Mesothelial cell of epicardium (in vitro differentiated cells): ENCODE data around the gene SYT14. TPM values are rescaled to one million over a fixed set of nuclear protein-coding genes. Genes with fewer than 3 reads are reported as not detected.
"Not testable (repeated sequence)": the region's sequence is repeated elsewhere in the genome, so short reads cannot be mapped to it uniquely, and the experiment has no call there.

ENCODE experiments used
- DNase-seq, 2 experiments: peaks; one replicate each; pipeline ENCODE4 v3.0.0; 2021; ENCODE audit warnings: low spot score in 2 of 2; ENCODE audit not compliant: unreplicated experiment in 2 of 2
- H3K27ac Mint-ChIP-seq: 2 replicates; pipeline ENCODE4 v1.8.0; 2021; ENCODE audit warnings: mixed read lengths
- H3K27me3 Mint-ChIP-seq: 2 replicates; pipeline ENCODE4 v1.8.0; 2021; ENCODE audit warnings: low read depth, mixed read lengths
- H3K36me3 Mint-ChIP-seq: 2 replicates; pipeline ENCODE4 v1.8.0; 2021; ENCODE audit warnings: mixed read lengths
- H3K4me1 Mint-ChIP-seq: 2 replicates; pipeline ENCODE4 v1.8.0; 2021; ENCODE audit warnings: mixed read lengths
- H3K4me3 Mint-ChIP-seq: 2 replicates; pipeline ENCODE4 v1.8.0; 2021; ENCODE audit warnings: mild to moderate bottlenecking, moderate library complexity, mixed read lengths
- H3K9me3 Mint-ChIP-seq: 2 replicates; pipeline ENCODE4 v1.8.0; 2021; ENCODE audit warnings: mixed read lengths
- total RNA-seq: library from RNA; stranded (reverse); gene quantifications from 3 replicates; pipeline ENCODE4 v1.2.1, GENCODE V29; 2021
- TF ChIP-seq, protein P1 (sequence below): fragments of 200-600 bp; sonication (generic); IDR thresholded peaks from one replicate; pipeline ENCODE4 v1.5.0; 2021; ENCODE audit warnings: antibody characterized with exemption; ENCODE audit not compliant: unreplicated experiment

SYT14 gene
- total RNA-seq, 1 donor from 2014 or later: 1.1 TPM

DNA sequence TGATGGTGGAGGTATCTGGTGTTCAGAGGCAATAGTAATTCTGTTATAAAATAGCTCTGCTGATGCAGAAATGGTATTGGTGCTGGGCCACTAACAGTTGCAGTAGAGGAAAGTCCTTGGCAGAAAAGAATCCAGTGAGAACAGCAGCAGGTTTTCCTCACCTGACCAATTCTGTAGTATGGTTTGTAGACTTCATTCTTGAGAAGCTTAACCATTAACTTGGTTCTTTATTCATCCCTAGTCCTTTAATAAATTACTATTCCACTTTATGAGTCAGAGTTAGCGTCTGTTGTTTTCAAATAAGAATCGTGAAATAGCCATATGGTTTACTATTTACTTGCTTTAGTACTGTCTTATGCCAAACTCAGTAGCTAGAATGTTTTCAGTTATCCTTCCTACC lies 166.1 kb downstream of the SYT14 start:
- Mint-ChIP-seq H3K27me3 (no peaks in the 10 kb centered on the region), H3K9me3 (peaks cover 6% of the 10 kb centered on the region), H3K4me1 (no peaks in the 10 kb centered on the region), H3K36me3 (no peaks in the 10 kb centered on the region), H3K27ac (no peak overlapping the region), H3K4me3 (no peak overlapping the region)
- no peak for DNase-seq
- TF ChIP-seq, protein P1, sequence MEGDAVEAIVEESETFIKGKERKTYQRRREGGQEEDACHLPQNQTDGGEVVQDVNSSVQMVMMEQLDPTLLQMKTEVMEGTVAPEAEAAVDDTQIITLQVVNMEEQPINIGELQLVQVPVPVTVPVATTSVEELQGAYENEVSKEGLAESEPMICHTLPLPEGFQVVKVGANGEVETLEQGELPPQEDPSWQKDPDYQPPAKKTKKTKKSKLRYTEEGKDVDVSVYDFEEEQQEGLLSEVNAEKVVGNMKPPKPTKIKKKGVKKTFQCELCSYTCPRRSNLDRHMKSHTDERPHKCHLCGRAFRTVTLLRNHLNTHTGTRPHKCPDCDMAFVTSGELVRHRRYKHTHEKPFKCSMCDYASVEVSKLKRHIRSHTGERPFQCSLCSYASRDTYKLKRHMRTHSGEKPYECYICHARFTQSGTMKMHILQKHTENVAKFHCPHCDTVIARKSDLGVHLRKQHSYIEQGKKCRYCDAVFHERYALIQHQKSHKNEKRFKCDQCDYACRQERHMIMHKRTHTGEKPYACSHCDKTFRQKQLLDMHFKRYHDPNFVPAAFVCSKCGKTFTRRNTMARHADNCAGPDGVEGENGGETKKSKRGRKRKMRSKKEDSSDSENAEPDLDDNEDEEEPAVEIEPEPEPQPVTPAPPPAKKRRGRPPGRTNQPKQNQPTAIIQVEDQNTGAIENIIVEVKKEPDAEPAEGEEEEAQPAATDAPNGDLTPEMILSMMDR: no peak

DNA sequence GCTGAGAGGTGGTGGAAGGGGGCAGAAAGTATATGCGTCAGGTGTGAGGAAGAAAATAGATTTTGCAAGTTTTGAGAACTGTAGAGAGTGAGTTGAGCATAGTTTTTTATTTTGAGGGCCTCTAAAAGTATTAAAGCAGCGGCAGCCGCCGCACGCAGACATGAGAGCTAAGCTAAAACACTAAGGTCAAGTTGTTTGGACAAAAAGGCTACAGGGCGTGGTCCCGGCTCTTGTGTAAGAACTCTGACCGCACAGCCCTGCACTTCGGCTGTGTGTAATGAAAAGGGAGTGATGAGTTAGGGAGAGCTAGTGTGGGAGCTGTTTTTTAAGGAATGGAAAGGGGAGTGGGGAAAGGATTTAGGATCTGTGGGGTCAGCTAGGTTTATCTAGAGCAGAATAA lies 174.9 kb downstream of the SYT14 start:
- not testable (repeated sequence) for H3K4me1 Mint-ChIP-seq, DNase-seq, H3K27ac Mint-ChIP-seq, H3K36me3 Mint-ChIP-seq, H3K27me3 Mint-ChIP-seq, H3K4me3 Mint-ChIP-seq, H3K9me3 Mint-ChIP-seq

DNA sequence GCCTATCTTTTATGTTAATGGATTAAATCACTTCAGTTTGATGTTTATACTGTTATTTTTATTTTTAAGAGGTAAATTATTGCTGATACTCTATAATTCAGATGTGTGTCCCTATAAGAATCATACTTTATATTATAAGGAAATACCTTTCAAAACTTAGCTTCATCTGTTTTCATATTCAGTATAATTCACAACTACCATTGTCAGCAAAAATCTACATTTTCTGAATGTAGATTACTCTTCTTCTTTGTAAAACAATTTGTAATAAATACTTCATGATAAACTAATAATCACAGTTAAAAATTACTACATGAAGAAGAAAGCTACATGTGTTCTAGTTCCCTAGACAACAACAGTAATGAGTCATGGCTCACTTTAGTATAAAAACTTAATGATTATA lies 179.2 kb downstream of the SYT14 start:
- Mint-ChIP-seq H3K27ac (no peak overlapping the region), H3K36me3 (no peaks in the 10 kb centered on the region), H3K27me3 (no peaks in the 10 kb centered on the region), H3K4me3 (no peak overlapping the region), H3K4me1 (no peaks in the 10 kb centered on the region), H3K9me3 (no peaks in the 10 kb centered on the region)
- TF ChIP-seq, protein P1: no peak
- no peak for DNase-seq

DNA sequence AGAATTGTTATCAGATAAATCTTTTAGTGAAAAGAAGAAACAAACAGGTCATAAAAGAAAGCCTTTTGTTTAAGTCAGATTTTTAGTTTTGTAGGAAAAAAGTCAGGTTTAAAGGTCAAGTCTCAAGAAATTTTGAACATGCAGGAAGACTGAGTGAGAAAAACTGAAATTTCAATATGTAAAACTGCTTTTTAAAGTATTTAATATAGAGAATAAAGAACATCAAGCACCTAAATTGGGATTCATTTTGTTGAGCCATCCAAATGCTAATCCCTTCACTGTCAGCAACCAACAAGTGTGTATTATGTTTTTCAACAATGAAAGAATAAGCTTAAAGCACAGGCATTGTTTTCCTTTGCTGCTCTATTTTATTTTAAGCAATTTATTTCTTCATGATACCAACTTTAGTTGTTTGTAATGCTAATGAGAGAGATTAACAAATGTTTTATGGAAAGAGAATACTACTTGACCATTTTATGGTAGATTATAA lies 179.7 kb downstream of the SYT14 start:
- Mint-ChIP-seq H3K9me3 (no peaks in the 10 kb centered on the region), H3K36me3 (no peaks in the 10 kb centered on the region), H3K4me3 (no peak overlapping the region), H3K27me3 (no peaks in the 10 kb centered on the region), H3K27ac (no peak overlapping the region), H3K4me1 (no peaks in the 10 kb centered on the region)
- no peak for DNase-seq
- TF ChIP-seq, protein P1: no peak

DNA sequence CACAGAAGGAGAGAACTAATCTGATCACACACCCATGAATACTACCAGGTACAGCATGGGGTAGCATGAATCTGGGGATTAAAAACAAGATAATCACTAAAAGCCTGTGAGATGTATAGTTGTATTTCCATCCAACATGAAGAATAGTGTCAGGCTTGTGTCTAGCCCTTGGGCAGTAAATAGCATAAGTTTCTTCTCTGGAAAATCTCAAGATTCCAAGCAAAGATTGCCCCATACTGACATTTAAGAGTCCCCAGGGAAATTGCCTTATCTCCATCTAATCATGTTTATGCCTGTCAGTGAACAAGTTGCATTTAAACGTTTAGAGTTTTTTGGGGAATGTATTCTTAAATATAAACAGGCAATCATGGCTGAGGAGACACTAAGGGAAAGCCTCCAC lies 185.4 kb downstream of the SYT14 start:
- no peak overlapping the region for H3K27ac Mint-ChIP-seq
- no peak for DNase-seq
- no peaks in the 10 kb centered on the region for H3K27me3 Mint-ChIP-seq
- H3K4me3 Mint-ChIP-seq: no peak overlapping the region
- no peaks in the 10 kb centered on the region for H3K36me3 Mint-ChIP-seq
- TF ChIP-seq, protein P1: no peak
- H3K4me1 Mint-ChIP-seq: peaks cover 20% of the 10 kb centered on the region
- H3K9me3 Mint-ChIP-seq: no peaks in the 10 kb centered on the region

DNA sequence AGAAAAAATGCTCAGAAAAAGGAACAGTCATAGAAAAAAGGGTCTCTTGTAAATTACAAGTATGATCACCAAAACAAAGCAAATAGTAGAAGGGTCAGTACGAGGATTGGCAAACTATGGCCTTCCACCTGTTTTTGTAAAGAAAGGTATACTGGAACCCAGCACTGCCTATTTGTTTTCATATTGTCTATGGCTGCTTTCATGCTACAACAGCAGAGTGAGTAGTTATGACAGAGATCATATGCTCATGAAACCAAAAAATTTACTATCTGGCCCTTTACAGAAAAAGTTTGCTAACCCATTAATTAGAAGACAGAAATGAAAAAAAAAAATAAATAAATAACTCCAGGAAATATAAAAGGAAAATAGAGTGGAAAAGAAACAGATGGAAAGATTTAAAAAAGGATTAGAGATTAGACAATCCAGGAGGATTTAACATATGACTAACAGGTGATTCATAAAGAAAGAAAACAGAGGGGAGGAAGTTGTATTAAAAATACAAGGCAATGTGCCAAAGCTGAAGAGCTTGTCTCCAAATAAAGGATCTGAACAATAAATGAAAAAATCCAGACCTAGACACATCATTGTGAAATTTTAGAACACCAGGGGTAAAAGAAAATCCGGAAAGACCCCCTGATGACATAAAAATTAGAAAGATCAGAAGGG lies 186.0 kb downstream of the SYT14 start:
- Mint-ChIP-seq H3K4me3 (no peak overlapping the region), H3K9me3 (no peaks in the 10 kb centered on the region), H3K27ac (peak overlapping the region; percentile 70), H3K36me3 (no peaks in the 10 kb centered on the region), H3K4me1 (peaks cover 20% of the 10 kb centered on the region), H3K27me3 (no peaks in the 10 kb centered on the region)
- DNase-seq: no peak
- TF ChIP-seq, protein P1: no peak
